Neural progenitor cell (in vitro differentiated cells): Measurements from ENCODE around the gene GDPD4.

Experiments
- CTCF ChIP-seq: fragments of 200-600 bp; sonication (generic); IDR thresholded peaks from 2 replicates; pipeline ENCODE4 v1.5.1; 2017; ENCODE audit warnings: antibody characterized with exemption, mild to moderate bottlenecking
- EZH2phosphoT487 ChIP-seq: fragments of 200-600 bp; sonication (generic); IDR thresholded peaks from 2 replicates; pipeline ENCODE4 v1.6.1; 2017; ENCODE audit warnings: antibody characterized with exemption

- TF ChIP-seq CTCF = no peak
- no peak for TF ChIP-seq EZH2phosphoT487
Observed at GRCh38 chr11:77197626-77198320, 103.7 kb downstream of the GDPD4 start.
